Endothelial cell of umbilical vein (primary cell): ENCODE measurements around the gene OR51V1. TPM values are rescaled to one million over a fixed set of nuclear protein-coding genes. Genes with fewer than 3 reads are reported as not detected.

Experiments
- BruUV-seq: library from RNA; stranded (reverse); fragments of 400-500 nt; replicated peaks from 2 replicates; lab custom pipeline; 2021; lab: Mats Ljungman, UMichigan
- CTCF ChIA-PET: fragments of 300-600, 350-600 bp; sonication (Branson Sonifier 250); formaldehyde crosslinking; loops from one replicate; lab custom pipeline; 2021; ENCODE audit warnings: antibody characterized with exemption, inconsistent platforms; lab: Charles Lee
- POLR2A ChIA-PET: fragments of 300-600, 350-600 bp; sonication (Branson Sonifier 250); formaldehyde crosslinking; loops from one replicate; lab custom pipeline; 2021; ENCODE audit warnings: antibody characterized with exemption, inconsistent platforms; lab: Charles Lee
- DNase-seq: peaks from one replicate; pipeline ENCODE4 v3.0.0-alpha.2; 2011; ENCODE audit warnings: low read depth, low spot score
- FAIRE-seq: peaks from 2 replicates; lab custom pipeline; 2011; peaks lifted over from hg19 to GRCh38; lab: Jason Lieb, UNC
- H2AFZ ChIP-seq: 2 replicates; pipeline ENCODE4 v1.6.0; 2012; ENCODE audit warnings: low read depth, low read length, control low read depth, inconsistent platforms
- H3K27ac ChIP-seq: 2 replicates; pipeline ENCODE4 v1.5.1; 2011; ENCODE audit warnings: low read depth, mild to moderate bottlenecking, control low read depth, low read length, moderate library complexity; ENCODE audit not compliant: insufficient read depth
- H3K27me3 ChIP-seq, 2 experiments: 2 replicates each; pipeline versions ENCODE4 v1.6.0 to v1.6.1; 2011; ENCODE audit warnings: low read length in 2 of 2, mixed read lengths in 1 of 2; ENCODE audit not compliant: control insufficient read depth in 2 of 2, insufficient read depth in 2 of 2
- H3K36me3 ChIP-seq, 2 experiments: 2 replicates in 1 of 2; 3 replicates in 1 of 2; pipeline ENCODE4 v1.5.1; 2011; ENCODE audit warnings: low read length in 2 of 2, mild to moderate bottlenecking in 1 of 2, moderate library complexity in 1 of 2; ENCODE audit not compliant: control insufficient read depth in 2 of 2, insufficient read depth in 2 of 2; ENCODE audit errors: extremely low read depth in 1 of 2
- H3K4me1 ChIP-seq: 3 replicates; pipeline ENCODE4 v1.5.1; 2011; ENCODE audit warnings: mild to moderate bottlenecking, low read length; ENCODE audit not compliant: control insufficient read depth, insufficient read depth; ENCODE audit errors: extremely low read depth
- H3K4me2 ChIP-seq: 2 replicates; pipeline ENCODE4 v1.6.1; 2011; ENCODE audit warnings: low read length, control low read depth, mixed read lengths; ENCODE audit not compliant: insufficient read depth
- H3K4me3 ChIP-seq, 3 experiments: fragments of 200-600 bp in 1 of 3; sonication (generic), shearing (Covaris generic) in 1 of 3; replicated peaks in 1 of 3; 2 replicates each; pipeline ENCODE4 v1.5.1; 2011 to 2016; ENCODE audit warnings: control low read depth in 3 of 3, low read length in 3 of 3, mild to moderate bottlenecking in 2 of 3, inconsistent platforms in 1 of 3, low read depth in 1 of 3, moderate library complexity in 1 of 3; ENCODE audit not compliant: insufficient read depth in 1 of 3
- H3K79me2 ChIP-seq: 2 replicates; pipeline ENCODE4 v1.6.0; 2012; ENCODE audit warnings: low read length, inconsistent platforms; ENCODE audit not compliant: control insufficient read depth, insufficient read depth
- H3K9ac ChIP-seq: replicated peaks from 2 replicates; pipeline ENCODE3; 2011; ENCODE audit warnings: low read length, control low read depth; ENCODE audit not compliant: insufficient read depth; ENCODE audit errors: extremely low read depth
- H3K9me1 ChIP-seq: replicated peaks from 3 replicates; pipeline ENCODE4 v1.6.0; 2011; ENCODE audit warnings: mild to moderate bottlenecking, low read length; ENCODE audit not compliant: control insufficient read depth, insufficient read depth; ENCODE audit errors: extremely low read depth
- H3K9me3 ChIP-seq: replicated peaks from 2 replicates; pipeline ENCODE4 v1.5.1; 2012; ENCODE audit warnings: low read length, inconsistent platforms; ENCODE audit not compliant: control insufficient read depth, insufficient read depth
- H4K20me1 ChIP-seq: replicated peaks from 2 replicates; pipeline ENCODE3; 2011; ENCODE audit warnings: mild to moderate bottlenecking, low read length; ENCODE audit not compliant: control insufficient read depth, insufficient read depth; ENCODE audit errors: extremely low read depth
- EZH2 ChIP-seq: IDR thresholded peaks from 2 replicates; pipeline ENCODE4 v1.6.1; 2012; ENCODE audit warnings: borderline replicate concordance, low read depth, mild to moderate bottlenecking, moderate library complexity, low read length, inconsistent platforms; ENCODE audit not compliant: severe bottlenecking
- FOS ChIP-seq: IDR thresholded peaks from 2 replicates; pipeline ENCODE4 v1.6.1; 2011; ENCODE audit warnings: mild to moderate bottlenecking, low read length, moderate library complexity, borderline replicate concordance; ENCODE audit not compliant: insufficient read depth
- GATA2 ChIP-seq: IDR thresholded peaks from 2 replicates; pipeline ENCODE4 v1.7.0; 2011; ENCODE audit warnings: low read depth, mild to moderate bottlenecking, moderate library complexity, mixed read lengths, low read length; ENCODE audit not compliant: insufficient read length, insufficient read depth
- JUN ChIP-seq: IDR thresholded peaks from 2 replicates; pipeline ENCODE4 v1.6.1; 2011; ENCODE audit warnings: borderline replicate concordance, low read depth; ENCODE audit not compliant: insufficient read length, insufficient read depth
- MYC ChIP-seq: IDR thresholded peaks from one replicate; pipeline ENCODE4 v1.6.1; 2011; ENCODE audit warnings: mild to moderate bottlenecking, low read depth, low read length
- POLR2A ChIP-seq: IDR thresholded peaks from 2 replicates; pipeline ENCODE4 v1.6.1; 2012; ENCODE audit warnings: low read depth, mild to moderate bottlenecking, control low read depth, low read length
- POLR2AphosphoS5 ChIP-seq: IDR thresholded peaks from 2 replicates; pipeline ENCODE4 v1.6.1; 2012; ENCODE audit warnings: low read depth, mild to moderate bottlenecking, control low read depth, low read length, moderate library complexity; ENCODE audit not compliant: insufficient read depth
- dilution Hi-C: fragments of 300-500 bp; cut with MboI; formaldehyde crosslinking; loops from one replicate; pipeline ENCODE4 v1.15.0; 2019; ENCODE audit warnings: low sequenced_read_pairs; ENCODE audit not compliant: extremely low pct_ligation_motif_present
- intact Hi-C: fragments of 100-400 bp; cut with micrococcal nuclease; formaldehyde crosslinking; loops from one replicate; pipeline ENCODE4 v1.10.0; 2022
- polyA plus RNA-seq, 4 experiments: library from polyadenylated mRNA; depleted of rRNA in 3 of 4; stranded (reverse) in 3 of 4; unstranded in 1 of 4; fragments of >200 nt; gene quantifications; 2 replicates each; pipeline versions ENCODE4 v1.2.1 to v1.2.3, GENCODE V29; 2011 to 2012; ENCODE audit warnings: missing spikeins in 1 of 4
- total RNA-seq: library from RNA; stranded (reverse); gene quantifications from 2 replicates; pipeline ENCODE4 v1.2.3, GENCODE V29; 2021
- TF ChIP-seq, protein P1 (sequence below), 2 donors: IDR thresholded peaks; 1 replicate in 1 of 2; 2 replicates in 1 of 2; pipeline ENCODE4 v1.5.1; 2011; ENCODE audit warnings: low read length in 2 of 2, mild to moderate bottlenecking in 2 of 2, moderate library complexity in 2 of 2, control low read depth in 1 of 2, inconsistent platforms in 1 of 2, low read depth in 1 of 2; ENCODE audit not compliant: insufficient read depth in 1 of 2; ENCODE audit errors: extremely low read depth in 1 of 2
- TF ChIP-seq, protein P2 (sequence below): IDR thresholded peaks from 2 replicates; pipeline ENCODE4 v1.6.1; 2011; ENCODE audit not compliant: insufficient read depth, insufficient read length

OR51V1 gene
- total and polyA plus RNA-seq, 2 donors (not counting 3 experiments of a cell fraction or from before 2014, with no cell fraction given), result not detected

- Histone ChIP-seq H3K9me1 (no peaks in the 10 kb centered on the region), H3K9ac (no peak overlapping the region), H3K79me2 (no peaks in the 10 kb centered on the region), H2AFZ (no peak overlapping the region), H3K36me3 (no peaks in the 10 kb centered on the region), H3K9me3 (no peaks in the 10 kb centered on the region), H3K27ac (no peak overlapping the region), H3K4me2 (no peak overlapping the region), H3K27me3 (no peaks in the 10 kb centered on the region), H4K20me1 (no peaks in the 10 kb centered on the region), H3K4me1 (no peaks in the 10 kb centered on the region), H3K4me3 (no peak overlapping the region)
- intact Hi-C loops, result no loop called here
- no peak for DNase-seq
- dilution Hi-C loops, result no loop called here
- FAIRE-seq, result no peak
- TF ChIP-seq MYC (no peak), EZH2 (no peak), POLR2A (no peak), FOS (no peak), GATA2 (no peak), JUN (no peak), POLR2AphosphoS5 (no peak)
- TF ChIP-seq, protein P1, sequence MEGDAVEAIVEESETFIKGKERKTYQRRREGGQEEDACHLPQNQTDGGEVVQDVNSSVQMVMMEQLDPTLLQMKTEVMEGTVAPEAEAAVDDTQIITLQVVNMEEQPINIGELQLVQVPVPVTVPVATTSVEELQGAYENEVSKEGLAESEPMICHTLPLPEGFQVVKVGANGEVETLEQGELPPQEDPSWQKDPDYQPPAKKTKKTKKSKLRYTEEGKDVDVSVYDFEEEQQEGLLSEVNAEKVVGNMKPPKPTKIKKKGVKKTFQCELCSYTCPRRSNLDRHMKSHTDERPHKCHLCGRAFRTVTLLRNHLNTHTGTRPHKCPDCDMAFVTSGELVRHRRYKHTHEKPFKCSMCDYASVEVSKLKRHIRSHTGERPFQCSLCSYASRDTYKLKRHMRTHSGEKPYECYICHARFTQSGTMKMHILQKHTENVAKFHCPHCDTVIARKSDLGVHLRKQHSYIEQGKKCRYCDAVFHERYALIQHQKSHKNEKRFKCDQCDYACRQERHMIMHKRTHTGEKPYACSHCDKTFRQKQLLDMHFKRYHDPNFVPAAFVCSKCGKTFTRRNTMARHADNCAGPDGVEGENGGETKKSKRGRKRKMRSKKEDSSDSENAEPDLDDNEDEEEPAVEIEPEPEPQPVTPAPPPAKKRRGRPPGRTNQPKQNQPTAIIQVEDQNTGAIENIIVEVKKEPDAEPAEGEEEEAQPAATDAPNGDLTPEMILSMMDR (IDR thresholded peaks at IDR 0.05; ENCODE audit: extremely low read depth in 1 of 2, insufficient read depth in 1 of 2, low read depth in 1 of 2, low read length in 2 of 2), result no peak
- TF ChIP-seq, protein P2, sequence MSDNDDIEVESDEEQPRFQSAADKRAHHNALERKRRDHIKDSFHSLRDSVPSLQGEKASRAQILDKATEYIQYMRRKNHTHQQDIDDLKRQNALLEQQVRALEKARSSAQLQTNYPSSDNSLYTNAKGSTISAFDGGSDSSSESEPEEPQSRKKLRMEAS, result no peak
- BruUV-seq, result no TSS peak
- ChIA-PET CTCF (no interaction called here), POLR2A (no interaction called here)
Observed at GRCh38 chr11:5228124-5228523, 27.6 kb upstream of the OR51V1 start.
